PC-3 (cell line): ENCODE data around the gene PSORS1C2. TPM values are rescaled to one million over a fixed set of nuclear protein-coding genes. Genes with fewer than 3 reads are reported as not detected.

Source experiments
- ATAC-seq: fragments of 200-7000 bp; cut with Tn5 transposase; 2 replicates; pipeline ENCODE4 v1.9.1; 2020; ENCODE audit warnings: mild to moderate bottlenecking, moderate library complexity
- BruUV-seq: library from RNA; stranded (reverse); fragments of 400-500 nt; replicated peaks from 2 replicates; lab custom pipeline; 2021; lab: Mats Ljungman, UMichigan
- CTCF ChIA-PET: fragments of 300-600 bp; sonication (Branson Sonifier 250); formaldehyde crosslinking; loops from one replicate; lab custom pipeline; 2022; ENCODE audit warnings: antibody characterized with exemption; lab: Charles Lee
- POLR2A ChIA-PET: fragments of 300-600 bp; sonication (Branson Sonifier 250); formaldehyde crosslinking; loops from one replicate; lab custom pipeline; 2022; ENCODE audit warnings: antibody characterized with exemption; ENCODE audit not compliant: unreplicated experiment; lab: Charles Lee
- DNase-seq: peaks from one replicate; pipeline ENCODE4 v3.0.0-alpha.2; 2015
- H2AFZ ChIP-seq: fragments of 300-600 bp; sonication (generic); 2 replicates; pipeline ENCODE4 v1.6.0; 2016; ENCODE audit warnings: antibody characterized with exemption, low read length
- H3F3A ChIP-seq: fragments of 300-600 bp; sonication (generic); one replicate; pipeline ENCODE4 v1.6.0; 2017; ENCODE audit warnings: antibody characterized with exemption, low read length, control low read depth, mild to moderate bottlenecking; ENCODE audit not compliant: unreplicated experiment
- H3K27ac ChIP-seq: fragments of 300-600 bp; sonication (generic); 2 replicates; pipeline ENCODE4 v1.5.1; 2016; ENCODE audit warnings: mild to moderate bottlenecking, low read length
- H3K27me3 ChIP-seq: fragments of 300-600 bp; sonication (generic); 2 replicates; pipeline ENCODE4 v1.6.1; 2016; ENCODE audit warnings: low read length, mixed read lengths
- H3K36me3 ChIP-seq: fragments of 300-600 bp; sonication (generic); 2 replicates; pipeline ENCODE4 v1.6.1; 2016; ENCODE audit warnings: low read depth, mixed run types, low read length, mixed read lengths
- H3K4me1 ChIP-seq: fragments of 300-600 bp; sonication (generic); 2 replicates; pipeline ENCODE4 v1.5.1; 2016; ENCODE audit warnings: low read length; ENCODE audit not compliant: insufficient read depth
- H3K4me2 ChIP-seq: fragments of 300-600 bp; sonication (generic); 2 replicates; pipeline ENCODE4 v1.6.0; 2016; ENCODE audit warnings: low read length
- H3K4me3 ChIP-seq: fragments of 300-600 bp; sonication (generic); 2 replicates; pipeline ENCODE4 v1.5.1; 2016; ENCODE audit warnings: mild to moderate bottlenecking, low read length, mixed read lengths
- H3K79me2 ChIP-seq: fragments of 300-600 bp; sonication (generic); 2 replicates; pipeline ENCODE4 v1.6.1; 2017; ENCODE audit warnings: low read length, mixed read lengths
- H3K9ac ChIP-seq: fragments of 300-600 bp; sonication (generic); 2 replicates; pipeline ENCODE4 v1.6.0; 2016; ENCODE audit warnings: mild to moderate bottlenecking, low read length
- H3K9me2 ChIP-seq: fragments of 300-600 bp; sonication (generic); replicated peaks from 2 replicates; pipeline ENCODE4 v1.6.1; 2016; ENCODE audit warnings: mixed run types, low read length, mixed read lengths
- H3K9me3 ChIP-seq: fragments of 300-600 bp; sonication (generic); 2 replicates; pipeline ENCODE4 v1.6.1; 2016; ENCODE audit warnings: low read length, mixed read lengths
- H4K20me1 ChIP-seq: fragments of 300-600 bp; sonication (generic); 2 replicates; pipeline ENCODE4 v1.6.1; 2016; ENCODE audit warnings: low read length, mixed read lengths
- EZH2 ChIP-seq: fragments of 300-600 bp; sonication (generic); IDR thresholded peaks from one replicate; pipeline ENCODE4 v1.6.1; 2017; ENCODE audit warnings: antibody characterized with exemption, mild to moderate bottlenecking, low read length; ENCODE audit not compliant: unreplicated experiment
- EZH2phosphoT487 ChIP-seq: fragments of 300-600 bp; sonication (generic); IDR thresholded peaks from 2 replicates; pipeline ENCODE4 v1.6.1; 2018; ENCODE audit warnings: mild to moderate bottlenecking, antibody characterized with exemption, low read length, borderline replicate concordance
- intact Hi-C: fragments of 100-400 bp; cut with micrococcal nuclease; formaldehyde crosslinking; loops from 2 replicates; pipeline ENCODE4 v1.9.0; 2023
- total RNA-seq: library from RNA; depleted of rRNA; stranded (reverse); fragments of >200 nt; gene quantifications from 2 replicates; pipeline ENCODE4 v1.2.3, GENCODE V29; 2014
- TF ChIP-seq, protein P1 (sequence below): fragments of 300-600 bp; sonication (generic); conservative IDR thresholded peaks from 2 replicates; pipeline ENCODE4 v1.5.1; 2017; ENCODE audit warnings: antibody characterized with exemption, low read depth, mild to moderate bottlenecking, low read length

PSORS1C2 gene
- total RNA-seq, 1 experiment from 2014 or later = not detected

DNA sequence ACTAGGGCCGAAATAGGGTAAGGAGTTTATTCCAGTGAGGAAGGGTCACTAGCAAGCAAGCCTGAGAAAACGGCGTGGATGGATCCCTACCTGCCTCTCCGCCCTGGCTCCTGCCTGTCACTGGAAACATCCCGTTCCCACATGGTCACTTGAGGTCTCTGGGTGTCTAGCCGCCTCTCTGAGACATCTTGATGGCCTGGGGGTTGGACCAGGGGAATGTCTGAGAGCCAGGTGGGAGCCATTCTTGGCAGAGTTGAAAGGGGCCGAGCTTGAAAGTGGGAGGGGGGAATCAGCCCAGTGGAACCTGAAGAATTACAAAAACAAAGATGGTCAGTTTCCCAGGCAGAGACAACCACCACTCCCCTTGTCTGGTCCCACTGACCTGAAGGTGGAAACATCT lies 17.8 kb upstream of the PSORS1C2 start:
- TF ChIP-seq EZH2 (no peak), EZH2phosphoT487 (no peak)
- TF ChIP-seq, protein P1, sequence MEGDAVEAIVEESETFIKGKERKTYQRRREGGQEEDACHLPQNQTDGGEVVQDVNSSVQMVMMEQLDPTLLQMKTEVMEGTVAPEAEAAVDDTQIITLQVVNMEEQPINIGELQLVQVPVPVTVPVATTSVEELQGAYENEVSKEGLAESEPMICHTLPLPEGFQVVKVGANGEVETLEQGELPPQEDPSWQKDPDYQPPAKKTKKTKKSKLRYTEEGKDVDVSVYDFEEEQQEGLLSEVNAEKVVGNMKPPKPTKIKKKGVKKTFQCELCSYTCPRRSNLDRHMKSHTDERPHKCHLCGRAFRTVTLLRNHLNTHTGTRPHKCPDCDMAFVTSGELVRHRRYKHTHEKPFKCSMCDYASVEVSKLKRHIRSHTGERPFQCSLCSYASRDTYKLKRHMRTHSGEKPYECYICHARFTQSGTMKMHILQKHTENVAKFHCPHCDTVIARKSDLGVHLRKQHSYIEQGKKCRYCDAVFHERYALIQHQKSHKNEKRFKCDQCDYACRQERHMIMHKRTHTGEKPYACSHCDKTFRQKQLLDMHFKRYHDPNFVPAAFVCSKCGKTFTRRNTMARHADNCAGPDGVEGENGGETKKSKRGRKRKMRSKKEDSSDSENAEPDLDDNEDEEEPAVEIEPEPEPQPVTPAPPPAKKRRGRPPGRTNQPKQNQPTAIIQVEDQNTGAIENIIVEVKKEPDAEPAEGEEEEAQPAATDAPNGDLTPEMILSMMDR = no peak
- POLR2A ChIA-PET = no interaction called here

DNA sequence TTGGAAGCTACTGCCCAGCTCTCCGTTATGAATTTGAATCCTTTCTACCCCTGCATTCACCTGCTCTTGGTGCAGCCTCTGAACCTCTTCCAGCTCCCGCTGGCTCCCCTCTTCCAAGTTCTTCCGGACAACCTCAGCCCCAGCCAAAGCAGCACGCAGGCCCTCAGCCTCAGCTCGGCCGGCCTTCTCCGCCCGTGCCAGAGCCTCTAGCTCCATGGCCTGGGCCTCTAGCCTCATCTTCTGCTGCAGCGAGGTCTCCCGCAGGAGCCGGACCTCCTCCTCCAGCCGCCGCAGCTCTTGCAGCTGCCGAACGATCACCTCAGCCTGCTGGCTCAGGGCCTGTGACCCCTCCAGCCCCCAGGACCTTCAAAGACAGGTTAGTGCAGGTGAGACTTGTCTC lies 15.6 kb upstream of the PSORS1C2 start:
- H3K36me3 ChIP-seq = 0 out of 2 replicates have a peak, but pooled peaks cover 5% of the 10 kb centered on the region
- no peaks in the 10 kb centered on the region for H3K9me2 ChIP-seq
- POLR2A ChIA-PET = no interaction called here
- intact Hi-C loops = no loop called here
- H3K4me1 ChIP-seq = peaks cover 8% of the 10 kb centered on the region
- no peak overlapping the region for H3K9ac ChIP-seq
- H2AFZ ChIP-seq = no peak overlapping the region
- H3K27me3 ChIP-seq = no peaks in the 10 kb centered on the region
- DNase-seq = no peak
- H3K4me3 ChIP-seq = no peak overlapping the region
- no peak overlapping the region for H3K27ac ChIP-seq
- no peak for ATAC-seq
- H3F3A ChIP-seq = no peaks in the 10 kb centered on the region
- TF ChIP-seq EZH2 (no peak), EZH2phosphoT487 (no peak)
- TF ChIP-seq, protein P1 = no peak
- no peak overlapping the region for H3K4me2 ChIP-seq
- no peaks in the 10 kb centered on the region for H3K9me3 ChIP-seq
- H4K20me1 ChIP-seq = no peaks in the 10 kb centered on the region
- CTCF ChIA-PET = no interaction called here
- no TSS peak for BruUV-seq
- H3K79me2 ChIP-seq = peaks cover 20% of the 10 kb centered on the region

More for the DNA sequence above, 17.8 kb upstream of the PSORS1C2 start:
- CTCF ChIA-PET = no interaction called here
- Histone ChIP-seq H3K27me3 (no peaks in the 10 kb centered on the region), H3F3A (no peaks in the 10 kb centered on the region), H3K4me2 (peak overlapping the region; percentile 95; the same call in 1 of the 2 replicates), H3K79me2 (peaks cover 37% of the 10 kb centered on the region), H3K9ac (peak overlapping the region; percentile 89; the same call in 1 of the 2 replicates), H3K9me3 (no peaks in the 10 kb centered on the region), H3K36me3 (0 out of 2 replicates have a peak, but pooled peaks cover 9% of the 10 kb centered on the region), H3K27ac (no peak overlapping the region), H2AFZ (no peak overlapping the region), H3K4me3 (no peak overlapping the region; the same call in 1 of the 2 replicates), H4K20me1 (no peaks in the 10 kb centered on the region), H3K9me2 (no peaks in the 10 kb centered on the region), H3K4me1 (peaks cover 17% of the 10 kb centered on the region)
- BruUV-seq = no TSS peak
- no peak for DNase-seq
- ATAC-seq = no peak
- intact Hi-C loops = no loop called here

DNA sequence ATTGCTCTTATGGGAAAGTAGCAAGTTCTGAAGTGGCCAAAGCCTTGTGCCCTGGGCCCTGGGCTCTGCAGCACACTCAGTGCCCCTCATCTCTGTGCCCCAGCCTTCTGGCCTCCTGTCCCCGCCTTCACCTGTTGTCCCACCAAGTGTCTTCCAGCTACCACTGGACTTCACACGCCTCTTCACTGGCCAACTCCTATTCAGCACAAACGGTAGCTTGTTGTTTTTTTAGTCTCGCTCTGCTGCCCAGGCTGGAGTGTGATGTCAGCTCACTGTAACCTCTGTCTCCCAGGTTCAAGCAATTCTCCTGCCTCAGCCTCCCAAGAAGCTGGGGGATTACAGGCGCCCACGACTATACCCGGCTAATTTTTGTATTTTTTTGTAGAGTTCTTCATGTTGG lies 13.9 kb upstream of the PSORS1C2 start:
- peaks cover 7% of the 10 kb centered on the region for H3K4me1 ChIP-seq
- H3K9me3 ChIP-seq = no peaks in the 10 kb centered on the region
- 0 out of 2 replicates have a peak, but pooled peaks cover 5% of the 10 kb centered on the region for H3K36me3 ChIP-seq
- ChIA-PET CTCF (no interaction called here), POLR2A (no interaction called here)
- no peak overlapping the region for H3K27ac ChIP-seq
- H3K4me2 ChIP-seq = no peak overlapping the region
- no peaks in the 10 kb centered on the region for H3F3A ChIP-seq
- intact Hi-C loops = no loop called here
- no peak overlapping the region for H3K9ac ChIP-seq
- DNase-seq (no peak), ATAC-seq (no peak)
- no TSS peak for BruUV-seq
- no peaks in the 10 kb centered on the region for H3K9me2 ChIP-seq
- TF ChIP-seq, protein P1 = no peak
- no peak for TF ChIP-seq EZH2
- TF ChIP-seq EZH2phosphoT487 = no peak
- no peaks in the 10 kb centered on the region for H4K20me1 ChIP-seq
- no peaks in the 10 kb centered on the region for H3K27me3 ChIP-seq
- H2AFZ ChIP-seq = no peak overlapping the region
- H3K4me3 ChIP-seq = no peak overlapping the region
- peaks cover 11% of the 10 kb centered on the region for H3K79me2 ChIP-seq
